HK-2 (cell line): Measurements from ENCODE around the gene GCNT2.
"Not testable (repeated sequence)": the region's sequence is repeated elsewhere in the genome, so short reads cannot be mapped to it uniquely, and the experiment has no call there.

Experiments
- DNase-seq: peaks from one replicate; pipeline ENCODE4 v3.0.0-alpha.2; 2018; ENCODE audit not compliant: unreplicated experiment

GCNT2 gene

DNA sequence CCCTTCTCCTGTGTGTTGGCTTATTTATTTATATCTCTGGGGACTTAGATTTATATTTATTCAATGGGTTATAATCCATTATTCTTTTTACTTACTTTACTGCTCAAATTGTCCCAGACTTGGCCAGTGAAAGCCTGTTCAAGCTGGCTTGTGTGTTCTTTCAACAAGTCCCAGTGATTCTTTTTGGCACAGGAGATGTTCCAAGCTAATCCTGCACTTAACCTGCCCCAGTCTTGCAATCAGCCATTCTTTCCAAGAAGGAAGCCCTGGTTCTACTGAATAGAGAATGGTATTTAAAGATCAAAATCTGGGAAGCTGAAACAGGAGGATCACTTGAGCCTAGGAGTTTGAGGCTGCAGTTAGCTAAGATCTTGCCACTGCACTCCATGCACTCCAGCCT, 26.7 kb downstream of the GCNT2 start:
- no peak for DNase-seq

DNA sequence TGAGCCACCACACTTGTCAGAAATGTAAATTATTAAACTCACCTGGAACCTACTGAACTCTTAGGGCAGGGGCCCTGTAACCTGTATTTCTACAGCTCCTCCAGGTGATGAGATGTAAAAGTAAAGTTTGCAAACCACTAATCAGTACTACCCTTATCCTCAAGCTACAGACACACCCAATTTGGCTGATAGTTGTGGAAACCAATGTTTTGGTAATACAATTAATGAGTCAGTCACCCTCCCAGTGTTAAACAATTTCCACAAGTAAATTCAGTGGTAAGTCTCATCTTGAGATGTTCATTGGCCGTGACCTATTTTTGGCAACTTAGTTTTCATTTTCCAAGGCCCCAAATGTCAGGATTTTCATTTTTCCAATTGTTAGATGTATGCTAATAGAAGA, 29.6 kb downstream of the GCNT2 start:
- DNase-seq: no peak

- no peak for DNase-seq
Observed at GRCh38 chr6:10552270-10552810, 31.2 kb downstream of the GCNT2 start.

DNA sequence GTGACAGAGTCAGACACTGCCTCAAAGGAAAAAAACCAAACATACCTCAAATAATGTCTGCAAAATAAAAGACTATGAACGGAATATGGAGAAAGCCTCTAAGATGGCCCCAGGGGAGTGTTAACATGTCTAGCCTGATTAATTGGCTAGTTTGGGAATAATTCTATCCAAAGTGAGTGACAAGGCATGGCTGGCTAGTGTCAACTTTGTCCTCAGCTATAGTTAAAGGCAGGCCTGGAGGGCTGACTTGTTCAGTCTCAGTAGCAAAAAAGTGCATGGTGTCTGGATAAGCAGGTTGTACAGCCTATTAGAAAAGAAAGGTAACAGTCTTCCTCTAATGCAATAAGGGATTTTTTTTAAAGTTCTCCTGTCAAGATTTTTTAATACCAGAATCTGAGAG, 32.7 kb downstream of the GCNT2 start:
- no peak for DNase-seq

GRCh38 chr6:10554826-10555225, 33.7 kb downstream of the GCNT2 start:
- DNase-seq: no peak

GRCh38 chr6:10555625-10556309, 34.6 kb downstream of the GCNT2 start:
- no peak for DNase-seq

DNA sequence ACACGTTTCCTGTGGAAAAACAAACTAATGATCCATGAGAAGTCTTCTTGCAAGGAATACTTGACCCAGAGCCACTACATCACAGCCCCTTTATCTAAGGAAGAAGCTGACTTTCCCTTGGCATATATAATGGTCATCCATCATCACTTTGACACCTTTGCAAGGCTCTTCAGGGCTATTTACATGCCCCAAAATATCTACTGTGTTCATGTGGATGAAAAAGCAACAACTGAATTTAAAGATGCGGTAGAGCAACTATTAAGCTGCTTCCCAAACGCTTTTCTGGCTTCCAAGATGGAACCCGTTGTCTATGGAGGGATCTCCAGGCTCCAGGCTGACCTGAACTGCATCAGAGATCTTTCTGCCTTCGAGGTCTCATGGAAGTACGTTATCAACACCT, 35.4 kb downstream of the GCNT2 start:
- DNase-seq: no peak

DNA sequence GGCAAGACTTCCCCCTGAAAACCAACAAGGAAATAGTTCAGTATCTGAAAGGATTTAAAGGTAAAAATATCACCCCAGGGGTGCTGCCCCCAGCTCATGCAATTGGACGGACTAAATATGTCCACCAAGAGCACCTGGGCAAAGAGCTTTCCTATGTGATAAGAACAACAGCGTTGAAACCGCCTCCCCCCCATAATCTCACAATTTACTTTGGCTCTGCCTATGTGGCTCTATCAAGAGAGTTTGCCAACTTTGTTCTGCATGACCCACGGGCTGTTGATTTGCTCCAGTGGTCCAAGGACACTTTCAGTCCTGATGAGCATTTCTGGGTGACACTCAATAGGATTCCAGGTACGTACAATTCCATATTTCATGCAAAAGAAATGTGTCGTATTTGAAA, 35.8 kb downstream of the GCNT2 start:
- DNase-seq: no peak

DNA sequence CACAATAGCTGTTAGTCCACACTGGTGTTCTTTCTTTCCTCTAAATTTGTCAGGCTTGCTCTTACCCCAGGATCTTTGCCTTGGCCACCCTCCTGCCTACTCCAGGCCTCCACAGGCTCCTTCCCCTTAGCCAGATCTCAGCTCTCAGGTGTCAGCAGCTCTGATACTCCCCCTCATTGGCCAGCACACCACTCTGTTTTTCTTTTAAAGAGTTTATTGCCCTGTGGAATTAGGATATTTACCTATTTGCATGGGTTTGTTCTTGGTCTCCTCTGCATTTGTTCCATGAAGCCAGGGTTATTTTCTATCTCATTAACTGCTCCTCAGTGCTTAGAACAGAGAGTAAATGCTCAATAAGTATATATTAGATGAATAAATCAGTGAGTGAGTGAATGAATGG, 36.8 kb downstream of the GCNT2 start:
- DNase-seq: no peak

DNA sequence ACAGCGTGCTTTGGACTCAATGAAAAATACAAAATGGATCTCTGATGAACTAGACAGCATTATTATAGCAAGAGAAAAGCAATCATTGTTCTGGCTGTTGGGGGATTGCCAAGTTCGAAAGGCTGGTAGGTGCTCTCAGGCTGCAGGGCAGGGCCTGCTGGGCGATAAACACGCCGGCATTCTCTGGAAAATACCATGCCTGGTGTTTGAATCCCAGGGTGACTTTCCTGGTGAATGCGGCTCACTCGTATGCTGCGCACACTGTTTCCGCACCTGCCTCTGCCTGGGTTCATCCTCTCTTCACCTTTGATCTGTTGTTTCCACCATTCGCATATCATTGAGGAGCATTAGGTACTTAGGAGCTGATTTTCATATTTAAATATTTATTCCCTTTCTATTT, 37.4 kb downstream of the GCNT2 start:
- DNase-seq: no peak

DNA sequence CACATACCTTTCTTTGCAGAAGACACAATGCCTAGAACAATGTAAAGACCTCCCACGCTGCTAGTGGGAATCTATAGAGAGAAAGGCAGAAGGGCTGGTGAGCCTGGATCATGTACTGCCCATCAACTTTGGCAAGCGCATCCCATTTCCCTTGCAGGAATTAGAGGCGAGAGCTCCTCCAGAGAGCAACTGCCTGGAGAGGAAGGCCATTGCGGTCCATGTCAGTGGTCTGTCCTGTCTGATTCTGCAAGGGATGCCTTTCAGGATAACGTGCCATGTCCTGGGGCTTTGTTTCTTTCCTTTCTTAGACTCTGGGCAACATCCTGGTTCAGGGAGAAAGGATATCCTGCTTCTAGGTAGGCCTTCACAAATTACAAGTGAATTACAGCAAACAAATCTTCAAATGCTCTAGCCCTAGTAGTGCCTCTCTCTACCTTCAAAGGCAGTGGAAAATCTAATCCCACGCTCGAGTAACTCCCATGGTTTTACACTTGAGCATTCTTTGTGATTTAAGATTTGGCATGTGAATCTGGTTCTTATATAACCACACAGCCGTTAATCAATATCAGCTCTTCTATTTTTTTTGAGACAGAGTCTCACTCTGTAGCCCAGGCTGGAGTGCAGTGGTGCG, 38.5 kb downstream of the GCNT2 start:
- DNase-seq: no peak

GRCh38 chr6:10561611-10562199, 40.6 kb downstream of the GCNT2 start:
- DNase-seq: no peak

DNA sequence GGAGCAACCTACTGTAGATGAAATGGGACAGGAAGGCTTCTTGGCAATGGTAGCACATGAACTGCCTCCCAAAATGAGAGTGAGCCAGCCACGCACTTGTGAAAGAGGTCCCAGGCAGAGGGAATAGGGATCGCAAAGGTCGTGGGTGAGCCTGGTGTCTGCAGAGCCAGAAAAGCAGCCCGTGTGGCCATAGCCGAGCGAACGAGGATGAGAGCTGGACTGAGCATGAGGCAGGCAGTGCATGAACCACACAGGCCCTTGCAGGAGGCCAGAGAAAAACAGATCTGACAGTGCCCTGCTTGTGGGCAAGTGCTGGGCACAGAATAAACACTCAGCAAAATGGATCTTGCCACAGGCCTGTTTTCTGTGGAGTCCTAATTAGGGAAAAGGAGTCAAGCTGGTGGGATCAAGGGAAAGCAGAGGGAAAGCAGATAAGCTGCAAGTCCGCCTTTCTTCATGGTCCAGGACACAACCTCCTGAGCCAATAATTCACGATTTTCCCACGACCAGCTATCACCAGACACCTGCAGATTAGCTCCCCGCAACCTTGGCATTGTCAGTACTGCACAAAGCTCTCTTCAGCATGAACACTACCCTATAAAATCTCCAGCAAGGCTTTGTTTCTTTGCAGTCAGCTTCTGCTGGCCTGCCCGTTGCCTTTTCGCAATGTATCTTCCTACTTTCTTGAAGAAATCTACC, 44.0 kb downstream of the GCNT2 start:
- DNase-seq: no peak

- DNase-seq: no peak
Observed at GRCh38 chr6:10565913-10566312, 44.8 kb downstream of the GCNT2 start.

DNA sequence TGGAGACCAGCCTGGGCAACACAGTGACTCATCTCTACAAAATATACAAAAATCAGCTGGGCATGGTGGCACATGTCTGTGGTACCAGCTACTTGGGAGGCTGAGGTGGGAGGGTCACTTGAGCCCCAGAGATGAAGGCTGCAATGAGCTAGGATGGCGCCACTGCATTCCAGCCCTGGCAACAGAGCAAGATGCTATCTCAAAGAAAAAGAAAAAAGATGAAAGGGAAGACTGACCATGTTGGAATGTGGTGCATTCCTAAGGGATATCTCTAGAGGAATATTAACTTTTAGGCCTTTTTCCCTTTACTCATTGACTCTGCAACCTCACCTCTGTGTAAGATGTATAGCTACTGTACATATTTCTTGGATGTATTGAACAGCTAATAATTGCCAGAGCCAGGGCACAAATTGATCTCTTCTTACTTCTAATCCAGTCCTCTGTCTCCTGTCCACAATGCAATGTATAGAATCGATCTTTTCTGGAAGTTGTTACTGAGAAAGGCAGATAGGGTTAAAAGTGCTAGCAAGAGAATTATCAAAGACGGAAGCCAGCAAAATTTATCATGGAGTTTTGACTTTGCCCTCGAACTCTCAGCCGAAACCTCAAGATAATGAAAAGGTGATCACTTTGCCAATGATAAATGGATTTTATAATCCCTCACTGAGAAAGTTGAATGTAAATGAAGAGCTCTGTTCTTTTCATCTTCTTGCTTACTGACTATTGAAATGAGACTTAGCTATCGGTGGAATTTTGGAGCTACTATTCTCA, 46.3 kb downstream of the GCNT2 start:
- peak; percentile 71 for DNase-seq

DNA sequence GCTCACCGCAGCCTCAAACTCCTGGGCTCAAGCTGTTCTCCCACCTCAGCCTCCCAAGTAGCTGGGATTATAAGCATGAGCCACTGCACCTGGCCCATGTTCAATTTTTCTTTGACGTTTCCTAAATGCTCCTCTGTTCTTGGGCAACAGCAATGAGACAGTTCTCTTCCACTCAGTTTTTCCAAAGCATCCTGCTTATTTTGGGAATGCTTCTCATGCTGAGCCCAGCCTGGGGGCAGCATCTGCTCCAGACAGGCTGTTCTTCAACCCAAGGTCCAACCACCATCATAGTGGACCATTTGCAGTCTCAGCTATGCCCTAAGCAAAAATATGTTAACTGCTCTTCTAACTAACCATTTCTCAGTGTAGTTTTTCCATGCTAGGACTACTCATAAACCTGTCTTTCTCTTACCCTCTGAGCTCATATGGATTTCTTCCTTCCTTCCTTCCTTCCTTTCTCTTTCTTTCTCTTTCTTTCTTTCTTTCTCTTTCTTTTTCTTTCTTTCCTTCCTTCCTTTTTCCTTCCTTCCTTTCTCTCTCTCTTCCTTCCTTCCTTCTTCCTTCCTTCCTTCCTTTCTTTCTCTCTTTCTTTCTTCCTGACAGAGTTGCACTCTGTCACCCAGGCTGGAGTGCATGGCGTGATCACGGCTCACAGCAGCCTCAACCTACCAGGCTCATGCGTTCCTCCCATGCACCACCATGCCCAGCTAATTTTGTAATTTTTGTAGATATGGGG, 48.4 kb downstream of the GCNT2 start:
- no peak for DNase-seq

- DNase-seq: not testable (repeated sequence)
Observed at GRCh38 chr6:10575519-10575918, 54.4 kb downstream of the GCNT2 start.

GRCh38 chr6:10576226-10576625, 55.1 kb downstream of the GCNT2 start:
- DNase-seq: no peak

DNA sequence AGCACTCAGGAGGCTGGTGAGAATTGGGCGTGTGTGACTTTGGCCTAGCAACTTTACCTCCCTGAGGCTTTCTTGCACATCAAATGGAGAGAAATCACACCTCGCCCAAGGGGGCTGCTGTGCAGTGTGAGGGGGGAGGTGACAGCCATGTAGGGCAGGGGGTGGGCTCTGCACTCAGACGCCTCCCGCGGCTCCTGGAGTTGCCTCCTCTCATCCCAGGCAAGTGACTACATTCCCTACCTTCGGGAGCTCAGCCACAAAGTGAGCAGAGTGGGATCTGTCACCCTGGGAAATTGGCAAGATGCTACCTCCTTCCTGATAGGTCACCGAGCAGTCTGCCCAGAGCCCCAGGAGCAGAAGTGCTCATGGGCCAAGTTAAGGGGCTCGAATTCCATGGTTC, 56.0 kb downstream of the GCNT2 start:
- DNase-seq: no peak

GRCh38 chr6:10578723-10579122, 57.6 kb downstream of the GCNT2 start:
- no peak for DNase-seq

DNA sequence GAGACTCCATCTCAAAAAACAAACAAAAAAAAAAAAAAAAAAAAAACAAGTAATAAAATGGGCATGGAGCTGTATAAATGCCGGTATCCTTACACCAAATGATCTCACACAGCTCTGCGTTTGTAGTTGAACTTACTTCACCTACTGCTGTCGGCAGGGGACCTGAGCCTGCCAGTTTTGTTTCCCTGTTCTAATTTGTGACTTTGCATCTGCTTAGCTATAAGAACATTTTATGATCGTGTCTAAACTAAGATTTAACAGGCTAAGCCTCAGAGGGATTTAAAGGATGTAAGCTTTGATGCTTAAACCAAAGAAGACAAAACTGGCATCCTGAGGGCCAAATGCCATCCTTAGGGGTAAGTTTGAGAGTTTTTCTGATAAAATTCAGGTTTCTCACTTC, 58.7 kb downstream of the GCNT2 start:
- DNase-seq: no peak
